HG02885 (cell line): ENCODE results near the gene P2RY11.

Experiments
- ATAC-seq: cut with Tn5 transposase; IDR thresholded peaks from one replicate; pipeline ENCODE4 v1.9.1; 2021; ENCODE audit warnings: mild to moderate bottlenecking; ENCODE audit not compliant: unreplicated experiment, poor library complexity

Gene P2RY11

DNA sequence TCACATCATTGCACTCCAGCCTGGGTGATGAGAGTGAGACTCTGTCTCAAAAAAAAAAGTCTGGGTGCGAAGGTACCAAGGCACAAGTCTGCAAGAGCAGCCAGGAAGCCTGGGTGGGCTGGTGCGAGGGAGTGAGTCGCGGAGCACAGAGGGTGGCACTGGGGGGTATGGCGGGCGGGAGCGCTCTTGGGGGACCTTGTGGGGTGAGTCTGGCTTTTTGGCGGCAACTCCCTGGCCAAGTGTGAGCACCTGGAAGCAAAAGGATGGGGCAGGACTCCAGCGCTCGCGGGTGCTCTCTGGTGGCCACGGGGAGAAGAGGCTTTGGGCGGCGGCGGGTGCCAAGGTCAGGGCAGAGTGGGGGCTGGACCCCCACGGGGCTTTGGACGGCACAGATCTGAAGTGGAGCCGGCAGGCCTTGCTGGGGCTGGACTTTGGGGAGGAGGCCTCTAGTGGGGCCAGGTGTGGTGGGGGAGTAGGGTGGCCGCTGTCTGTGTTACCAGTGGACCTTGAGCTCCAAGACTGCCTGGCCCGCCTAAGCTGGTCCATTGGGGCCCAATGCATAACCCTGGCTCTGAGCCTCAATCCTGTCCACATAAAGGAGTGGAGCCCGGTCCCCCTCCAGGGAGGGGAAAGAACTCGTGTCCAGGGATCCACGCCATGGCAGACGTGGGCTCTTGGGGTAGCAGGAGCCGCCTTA lies 1.6 kb downstream of the P2RY11 start:
- peak; percentile 38 for ATAC-seq

DNA sequence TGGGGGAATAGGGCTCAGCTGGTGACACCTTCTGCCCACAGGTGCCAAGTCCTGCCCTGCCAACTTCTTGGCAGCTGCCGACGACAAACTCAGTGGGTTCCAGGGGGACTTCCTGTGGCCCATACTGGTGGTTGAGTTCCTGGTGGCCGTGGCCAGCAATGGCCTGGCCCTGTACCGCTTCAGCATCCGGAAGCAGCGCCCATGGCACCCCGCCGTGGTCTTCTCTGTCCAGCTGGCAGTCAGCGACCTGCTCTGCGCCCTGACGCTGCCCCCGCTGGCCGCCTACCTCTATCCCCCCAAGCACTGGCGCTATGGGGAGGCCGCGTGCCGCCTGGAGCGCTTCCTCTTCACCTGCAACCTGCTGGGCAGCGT lies 2.1 kb downstream of the P2RY11 start:
- no peak for ATAC-seq

DNA sequence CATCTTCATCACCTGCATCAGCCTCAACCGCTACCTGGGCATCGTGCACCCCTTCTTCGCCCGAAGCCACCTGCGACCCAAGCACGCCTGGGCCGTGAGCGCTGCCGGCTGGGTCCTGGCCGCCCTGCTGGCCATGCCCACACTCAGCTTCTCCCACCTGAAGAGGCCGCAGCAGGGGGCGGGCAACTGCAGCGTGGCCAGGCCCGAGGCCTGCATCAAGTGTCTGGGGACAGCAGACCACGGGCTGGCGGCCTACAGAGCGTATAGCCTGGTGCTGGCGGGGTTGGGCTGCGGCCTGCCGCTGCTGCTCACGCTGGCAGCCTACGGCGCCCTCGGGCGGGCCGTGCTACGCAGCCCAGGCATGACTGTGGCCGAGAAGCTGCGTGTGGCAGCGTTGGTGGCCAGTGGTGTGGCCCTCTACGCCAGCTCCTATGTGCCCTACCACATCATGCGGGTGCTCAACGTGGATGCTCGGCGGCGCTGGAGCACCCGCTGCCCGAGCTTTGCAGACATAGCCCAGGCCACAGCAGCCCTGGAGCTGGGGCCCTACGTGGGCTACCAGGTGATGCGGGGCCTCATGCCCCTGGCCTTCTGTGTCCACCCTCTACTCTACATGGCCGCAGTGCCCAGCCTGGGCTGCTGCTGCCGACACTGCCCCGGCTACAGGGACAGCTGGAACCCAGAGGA lies 2.6 kb downstream of the P2RY11 start:
- no peak for ATAC-seq

DNA sequence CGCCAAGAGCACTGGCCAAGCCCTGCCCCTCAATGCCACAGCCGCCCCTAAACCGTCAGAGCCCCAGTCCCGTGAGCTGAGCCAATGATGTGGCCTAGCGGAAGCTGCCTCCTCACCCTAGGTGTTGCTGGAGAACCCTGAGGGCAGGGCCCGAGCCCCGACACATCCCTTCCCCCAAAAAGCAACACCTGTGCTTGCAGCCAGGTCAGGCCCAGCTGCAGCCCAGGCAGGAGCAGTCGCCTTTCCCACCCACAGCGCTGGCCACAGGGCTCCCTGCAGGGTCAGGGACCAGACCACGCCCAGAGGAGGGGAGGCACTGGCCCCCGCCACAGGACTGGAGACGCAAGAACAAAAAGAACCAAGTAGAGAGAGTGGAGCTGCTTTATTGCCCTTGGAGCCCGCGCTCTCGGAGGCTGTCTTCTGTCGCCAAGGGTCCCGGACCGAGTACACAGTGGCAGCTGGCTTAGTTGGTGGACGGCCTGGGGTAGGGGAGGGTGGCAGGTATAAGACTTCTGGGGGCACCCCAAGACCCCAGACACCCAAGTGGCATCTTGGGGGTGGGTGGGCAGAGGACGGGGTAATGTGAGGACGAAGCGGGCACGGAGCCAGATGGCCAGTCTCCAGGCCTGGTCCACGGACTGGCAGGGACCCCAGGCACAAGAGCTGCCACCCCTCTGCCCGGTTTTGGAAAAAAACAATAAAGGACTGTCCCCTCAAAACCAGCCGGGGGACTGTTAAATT lies 3.3 kb downstream of the P2RY11 start:
- ATAC-seq: no peak

DNA sequence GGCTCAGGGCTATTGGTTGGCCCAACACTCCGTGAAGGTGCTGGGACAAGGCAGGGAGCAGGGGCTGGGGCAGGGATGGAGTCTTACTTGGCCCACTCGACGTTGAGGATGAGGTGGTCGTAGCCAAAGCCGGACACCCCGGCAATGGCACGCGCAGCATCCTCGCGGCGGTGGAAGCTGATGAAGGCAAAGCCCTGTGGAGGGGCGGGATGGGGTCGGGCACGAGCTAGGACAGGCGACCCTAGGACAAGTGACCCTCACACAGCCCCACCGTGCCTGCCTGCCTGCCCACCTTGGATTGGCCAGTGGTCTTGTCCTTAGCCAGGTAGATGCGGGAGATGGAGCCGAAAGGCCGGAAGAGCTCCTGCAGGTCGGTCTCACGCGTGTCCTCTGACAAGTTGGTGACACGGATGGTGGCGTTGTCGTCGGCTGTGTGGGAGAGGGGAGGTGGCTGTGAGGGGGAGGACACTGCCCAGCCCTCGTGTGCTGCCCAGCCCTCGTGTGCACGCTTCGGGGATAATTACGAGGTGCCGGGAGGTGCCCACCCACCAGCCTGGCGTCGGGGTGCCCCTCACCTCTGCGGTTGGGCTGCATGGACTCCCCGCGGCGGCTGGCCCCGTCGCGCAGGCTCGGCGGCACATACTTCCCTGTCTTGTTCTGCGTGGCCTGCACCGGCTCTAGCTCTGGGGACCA lies 4.0 kb downstream of the P2RY11 start:
- ATAC-seq: no peak

DNA sequence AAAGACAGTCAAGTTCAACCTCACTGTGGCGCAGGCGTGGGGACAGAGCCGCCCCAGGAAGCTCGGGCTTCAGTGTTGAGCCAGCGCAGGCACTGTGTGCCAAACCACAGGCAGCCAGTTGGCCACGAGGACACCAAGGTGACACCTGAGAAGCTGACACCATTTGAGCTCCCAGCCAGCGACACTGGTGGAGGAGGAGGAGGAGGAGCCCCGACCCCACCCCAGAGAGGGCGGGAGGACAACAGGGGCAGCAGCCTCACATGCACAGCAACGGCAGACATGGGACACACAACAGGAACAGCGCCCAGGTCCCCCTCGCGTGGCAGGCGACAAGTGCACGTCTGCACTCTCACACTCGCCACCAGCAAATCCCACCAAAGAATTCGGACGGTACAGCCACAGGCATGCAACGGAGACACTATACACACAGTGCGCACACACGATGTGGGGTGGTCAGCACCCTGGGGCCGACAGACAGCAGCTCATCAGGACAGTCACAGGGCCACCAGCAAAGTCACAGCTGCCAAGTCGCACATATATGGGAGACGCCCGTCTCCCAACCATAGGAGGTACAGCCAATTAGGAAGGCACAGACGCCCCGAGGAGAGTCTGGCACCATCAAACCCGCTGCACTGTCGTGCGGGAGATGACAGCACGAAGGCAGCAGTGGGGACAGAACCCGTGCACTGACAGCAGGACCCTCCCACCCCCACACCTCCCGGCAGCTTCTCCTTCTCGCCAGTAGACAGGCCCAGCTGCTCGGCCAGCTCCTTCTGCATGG lies 4.8 kb downstream of the P2RY11 start:
- no peak for ATAC-seq

DNA sequence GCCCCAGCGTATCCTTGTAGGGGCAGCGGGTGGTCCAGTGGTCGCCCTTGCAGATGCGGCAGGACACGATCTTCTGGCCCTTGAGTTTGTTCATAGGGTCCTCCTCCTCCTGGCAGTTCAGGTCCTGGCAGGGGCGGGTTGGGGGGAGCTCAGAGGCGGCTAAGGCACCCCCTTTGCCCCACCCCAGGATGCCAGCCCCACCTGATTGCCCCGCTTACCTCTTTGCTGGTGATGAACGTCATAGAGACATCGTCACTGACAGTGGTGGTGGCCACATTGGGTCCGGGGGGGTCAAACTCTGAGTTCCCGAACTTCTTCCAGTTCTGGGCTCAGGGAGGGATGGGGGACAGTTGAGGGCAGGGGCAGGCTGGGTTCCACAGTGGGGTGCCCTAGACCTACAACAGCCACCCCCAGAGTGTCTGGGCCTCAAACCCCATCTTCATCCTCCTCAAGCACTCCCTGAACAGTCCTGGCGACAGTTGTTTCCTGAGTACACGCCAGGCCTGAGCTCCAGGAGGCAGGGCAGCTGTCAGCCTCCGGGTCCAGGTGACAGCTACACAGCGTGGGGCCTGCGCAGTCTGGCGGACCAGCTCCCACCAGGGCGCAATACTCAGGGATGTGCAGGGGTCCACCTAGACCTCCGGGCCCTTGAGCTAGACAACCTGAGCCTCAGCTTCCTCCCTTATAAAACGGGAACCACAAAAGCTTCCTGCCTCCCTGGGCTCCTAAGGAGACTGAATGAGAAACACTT lies 5.5 kb downstream of the P2RY11 start:
- ATAC-seq: no peak

DNA sequence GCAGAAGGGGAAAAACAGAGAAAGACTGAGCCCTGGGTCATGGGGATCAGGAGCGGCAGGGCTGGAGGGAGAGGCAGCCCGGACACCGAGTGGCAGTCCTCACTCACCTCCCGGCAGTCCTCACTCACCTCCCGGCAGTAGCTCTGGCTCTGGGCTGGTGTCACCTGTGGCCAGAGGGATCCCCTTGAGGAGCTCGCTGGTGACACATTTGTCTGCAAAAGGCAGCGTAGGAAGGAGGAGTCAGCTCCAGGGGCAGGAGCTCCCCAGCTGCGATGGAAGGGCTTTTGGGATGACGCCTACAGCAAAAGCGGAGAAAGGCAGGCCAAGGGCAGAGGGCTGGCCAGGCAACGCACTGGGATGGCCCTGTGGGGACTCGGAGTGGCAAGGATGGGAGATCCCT lies 7.5 kb downstream of the P2RY11 start:
- no peak for ATAC-seq

DNA sequence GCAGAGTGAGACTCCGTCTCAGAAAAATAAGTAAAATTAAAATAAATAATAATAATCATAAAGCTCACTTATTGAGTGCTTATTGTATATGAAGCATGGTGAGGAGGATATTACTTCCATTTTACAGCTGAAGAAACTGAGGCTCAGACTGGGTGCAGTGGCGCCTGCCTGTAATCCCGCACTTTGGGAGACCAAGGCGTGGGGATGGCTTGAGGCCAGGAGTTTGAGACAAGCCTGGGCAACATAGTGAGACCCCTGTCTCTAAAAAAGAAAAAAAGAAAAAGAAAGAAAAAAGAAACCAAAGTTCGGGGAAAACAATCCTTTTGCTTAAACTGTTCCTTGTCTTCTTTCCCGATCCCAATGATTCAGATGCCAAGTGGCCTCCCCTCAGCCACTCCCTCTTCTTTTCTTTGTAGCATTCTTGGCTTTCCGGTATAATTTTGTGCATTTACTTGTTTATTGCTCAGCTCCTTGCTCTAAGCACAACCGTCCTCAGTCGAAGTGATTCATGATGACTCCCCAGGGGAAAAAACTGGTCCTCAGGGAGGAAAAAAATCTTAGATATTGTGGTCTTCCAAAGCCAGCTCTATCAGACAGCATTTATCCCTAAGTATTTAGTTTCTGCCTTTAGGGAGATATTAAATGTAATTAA lies 9.2 kb downstream of the P2RY11 start:
- no peak for ATAC-seq

DNA sequence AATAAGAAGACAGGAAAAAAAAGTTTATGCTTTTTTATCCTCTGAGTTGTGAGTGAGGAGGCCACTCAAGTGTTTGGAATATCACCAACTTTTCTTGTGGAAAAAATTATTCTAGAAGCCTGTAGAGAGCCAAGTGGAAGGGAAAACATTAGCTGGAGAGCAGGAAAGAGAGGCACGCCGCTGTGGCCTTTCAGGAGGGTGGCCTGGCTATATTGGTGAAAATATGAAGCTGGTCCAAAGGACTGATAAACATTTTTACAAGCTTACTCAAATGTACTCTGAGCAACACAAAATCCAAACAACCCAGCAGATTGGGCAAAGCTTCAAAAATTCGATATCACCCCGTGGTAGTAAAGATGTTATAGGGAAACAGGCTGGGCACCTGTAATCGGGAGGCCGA lies 10.6 kb downstream of the P2RY11 start:
- ATAC-seq: no peak

DNA sequence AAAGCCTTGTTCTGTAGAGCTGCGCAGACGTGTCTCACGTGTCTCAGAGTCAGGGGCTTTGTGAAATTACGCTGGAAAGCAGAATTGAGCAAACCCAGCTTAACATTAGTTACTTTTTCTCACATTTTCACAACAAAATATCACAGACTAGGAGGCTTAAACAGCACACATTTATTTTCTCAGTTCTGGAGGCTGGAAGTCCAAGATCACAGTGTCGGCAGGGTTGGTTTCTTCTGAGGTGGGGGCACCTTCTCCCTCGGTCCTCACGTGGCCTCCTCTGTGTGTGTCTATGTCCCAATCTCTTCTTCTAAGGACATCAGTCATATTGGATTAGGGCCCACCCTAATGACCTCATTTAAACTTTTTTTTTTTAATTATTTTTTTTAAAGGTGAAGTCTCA lies 12.9 kb downstream of the P2RY11 start:
- no peak for ATAC-seq

DNA sequence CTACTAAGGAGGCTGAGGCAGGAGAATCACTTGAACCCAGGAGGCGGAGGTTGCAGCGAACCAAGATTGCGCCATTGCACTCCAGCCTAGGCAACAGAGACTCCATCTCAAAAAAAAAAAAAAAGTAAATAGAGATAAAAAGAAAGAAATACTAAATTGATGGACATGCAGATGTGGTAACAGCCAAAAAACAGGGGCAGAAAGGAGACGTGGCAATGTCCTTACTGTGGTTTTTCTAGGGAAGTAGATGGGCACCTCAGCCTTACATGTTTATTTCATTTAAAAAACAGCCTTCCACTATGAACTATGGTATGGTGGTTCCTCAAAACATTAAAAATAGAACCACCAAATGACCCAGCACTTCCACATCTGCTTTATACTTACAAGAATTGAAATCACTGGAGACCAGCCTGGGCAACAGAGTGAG lies 14.7 kb downstream of the P2RY11 start:
- ATAC-seq: no peak

DNA sequence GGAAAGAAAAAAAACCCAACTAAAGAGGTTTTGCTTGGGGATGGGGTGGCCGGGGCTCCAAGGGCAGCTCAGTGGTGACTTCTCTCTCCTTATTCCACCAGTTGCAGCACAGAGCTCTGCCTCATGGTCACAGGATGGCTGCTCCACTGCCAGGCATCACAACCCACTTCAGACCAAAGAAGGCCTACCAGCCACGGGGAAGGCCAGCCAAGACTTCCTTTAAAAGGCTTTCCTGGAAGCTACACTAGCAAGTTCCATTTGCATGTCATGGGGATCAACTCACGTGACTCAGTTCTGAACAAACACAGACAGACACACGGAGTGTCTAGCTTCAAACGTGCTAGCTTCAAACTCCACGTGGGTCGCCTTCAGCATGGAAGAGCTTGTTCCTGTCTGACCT lies 21.4 kb downstream of the P2RY11 start:
- no peak for ATAC-seq

DNA sequence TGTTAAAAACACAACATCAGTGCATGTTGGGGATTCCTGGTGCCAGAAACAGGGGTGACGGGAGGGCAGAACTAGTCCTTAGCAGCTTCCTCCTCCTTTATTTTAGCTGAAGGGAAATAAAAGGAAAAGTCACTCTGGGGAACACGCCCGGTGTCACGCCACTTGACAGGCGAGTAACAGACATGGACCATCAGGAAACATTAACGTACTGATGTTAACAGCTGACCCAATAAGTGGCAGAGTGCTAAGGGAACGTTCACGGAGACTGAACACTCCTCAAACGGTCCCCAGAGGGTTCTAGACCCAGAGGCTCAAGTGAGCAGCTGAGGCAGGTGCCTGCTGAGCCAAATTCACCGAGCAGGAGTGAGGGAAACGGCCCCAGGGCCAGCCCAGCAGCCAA lies 22.1 kb downstream of the P2RY11 start:
- ATAC-seq: no peak

DNA sequence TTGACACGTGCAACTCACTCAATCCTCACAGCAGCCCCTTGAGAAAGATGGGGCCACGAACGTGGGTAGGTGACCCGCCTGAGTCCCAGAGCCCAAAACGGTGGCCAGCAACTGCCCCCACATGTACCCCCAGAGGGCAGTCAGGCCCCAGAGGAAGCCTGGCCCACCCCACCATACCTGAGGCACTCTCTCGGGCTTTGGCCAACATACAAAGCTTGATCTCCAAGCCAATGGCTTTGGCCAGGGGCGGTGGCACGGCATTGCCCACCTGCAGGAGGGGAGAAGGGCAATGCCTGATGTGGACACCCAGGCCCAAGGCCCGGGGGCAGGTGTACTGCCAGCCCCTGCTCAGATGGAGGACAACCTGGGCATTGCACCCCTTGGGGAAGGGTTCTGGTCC lies 22.5 kb downstream of the P2RY11 start:
- no peak for ATAC-seq

DNA sequence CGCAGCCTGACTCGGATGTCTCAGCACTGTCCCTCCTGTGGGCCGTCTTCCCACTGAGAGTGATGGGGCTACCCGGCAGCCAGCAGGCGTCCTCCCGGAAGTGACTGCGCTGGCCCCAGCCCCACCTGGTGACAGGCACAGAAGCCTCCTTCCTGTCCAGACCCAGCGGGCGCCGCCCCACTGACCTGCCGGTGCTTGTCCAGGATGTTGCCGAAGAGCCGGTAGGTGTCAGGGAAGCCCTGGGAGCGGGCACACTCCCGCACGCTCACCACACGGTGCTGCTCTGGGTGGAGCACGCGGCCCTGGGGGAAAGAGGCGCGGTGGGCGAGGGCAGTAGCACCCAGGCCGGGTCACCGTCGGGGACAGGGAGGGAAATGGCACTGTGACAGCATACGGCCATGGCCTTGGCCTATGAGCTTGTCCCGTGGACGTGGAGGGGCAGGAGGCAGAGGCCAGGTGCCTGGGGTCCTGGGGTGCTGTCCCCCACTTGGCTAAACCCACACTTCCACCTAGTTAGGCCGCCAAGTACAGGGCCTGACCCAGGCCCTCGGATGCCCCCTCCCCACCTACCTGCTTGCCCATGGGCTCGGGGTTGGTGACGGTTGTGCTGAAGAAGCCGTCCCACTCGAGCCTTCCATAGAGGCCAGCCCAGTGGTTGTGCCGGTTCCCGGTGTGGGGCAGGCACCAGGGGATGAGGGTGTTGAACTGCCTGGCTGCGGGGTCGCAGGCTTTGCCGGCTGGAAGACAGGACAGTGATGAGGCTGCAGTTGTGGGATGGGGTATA lies 24.2 kb downstream of the P2RY11 start:
- no peak for ATAC-seq

DNA sequence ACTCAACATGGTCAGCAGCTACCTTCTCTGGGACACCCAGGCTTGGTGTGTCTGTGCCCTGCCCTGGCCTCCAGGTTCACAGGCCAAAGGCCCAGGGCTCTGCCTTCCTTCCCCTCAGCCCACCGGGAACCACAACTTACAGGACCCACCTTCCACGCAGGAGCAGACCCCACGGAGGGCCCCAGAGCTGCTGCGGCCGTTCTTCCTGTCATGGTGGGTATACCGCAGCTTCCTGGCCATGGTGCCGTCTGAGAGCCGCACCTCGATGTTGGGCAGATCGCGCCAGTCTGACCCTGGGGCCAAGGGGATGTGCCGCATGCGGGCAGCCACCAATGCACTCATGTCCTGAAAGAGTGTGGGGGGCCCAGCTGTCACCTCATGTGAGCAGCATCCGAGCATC lies 25.4 kb downstream of the P2RY11 start:
- no peak for ATAC-seq
